ENCODE results near the gene PCDHGA2.
"Not testable (repeated sequence)": the region's sequence is repeated elsewhere in the genome, so short reads cannot be mapped to it uniquely, and the experiment has no call there.

The PCDHGA2 gene

DNA sequence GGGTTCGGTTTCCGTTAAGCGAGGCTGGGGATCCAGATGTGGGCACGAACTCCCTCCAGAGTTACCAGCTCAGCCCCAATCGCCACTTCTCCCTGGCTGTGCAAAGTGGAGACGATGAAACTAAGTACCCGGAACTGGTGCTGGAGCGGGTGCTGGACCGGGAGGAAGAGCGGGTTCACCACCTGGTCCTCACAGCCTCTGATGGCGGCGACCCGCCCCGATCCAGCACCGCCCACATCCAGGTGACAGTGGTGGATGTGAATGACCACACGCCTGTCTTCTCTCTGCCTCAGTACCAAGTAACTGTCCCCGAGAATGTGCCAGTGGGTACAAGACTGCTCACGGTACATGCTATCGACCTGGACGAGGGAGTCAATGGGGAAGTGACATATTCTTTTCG lies 44.8 kb downstream of the PCDHGA2 start:
- no peak for DNase-seq

- DNase-seq = no peak
Measured at GRCh38 chr5:141384471-141385267, 46.1 kb downstream of the PCDHGA2 start.

DNA sequence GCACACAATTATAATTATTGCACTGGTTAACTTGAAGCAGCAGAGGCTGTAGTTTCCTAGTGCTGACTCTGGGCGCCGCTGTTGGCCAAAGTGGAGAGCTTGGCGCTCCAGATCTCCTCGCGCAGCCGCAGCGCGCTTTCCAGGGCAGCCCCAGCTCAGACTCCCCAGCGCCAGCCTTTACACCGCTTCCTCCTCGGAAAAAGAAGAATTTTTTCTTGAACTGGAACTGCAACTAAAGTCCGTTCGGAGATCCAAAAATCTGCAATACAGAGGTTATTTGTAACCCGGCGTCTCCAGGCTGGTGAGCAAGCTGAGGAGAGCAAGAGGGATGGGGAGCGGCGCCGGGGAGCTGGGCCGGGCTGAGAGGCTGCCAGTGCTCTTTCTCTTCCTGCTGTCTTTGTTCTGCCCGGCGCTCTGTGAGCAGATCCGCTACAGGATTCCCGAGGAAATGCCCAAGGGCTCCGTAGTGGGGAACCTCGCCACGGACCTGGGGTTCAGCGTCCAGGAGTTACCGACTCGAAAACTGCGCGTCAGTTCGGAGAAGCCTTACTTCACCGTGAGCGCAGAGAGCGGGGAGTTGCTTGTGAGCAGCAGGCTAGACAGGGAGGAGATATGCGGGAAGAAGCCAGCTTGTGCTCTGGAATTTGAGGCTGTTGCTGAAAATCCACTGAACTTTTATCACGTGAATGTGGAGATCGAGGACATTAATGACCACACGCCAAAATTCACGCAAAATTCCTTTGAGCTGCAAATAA lies 49.2 kb downstream of the PCDHGA2 start, which contains the start of gene PCDHGB4:
Gene PCDHGB4, plus strand, starts transcription at position 142 of the 755 bp plus-strand sequence. Its CDS starts 187 bp downstream, at position 329.
- DNase-seq = not testable (repeated sequence)

DNA sequence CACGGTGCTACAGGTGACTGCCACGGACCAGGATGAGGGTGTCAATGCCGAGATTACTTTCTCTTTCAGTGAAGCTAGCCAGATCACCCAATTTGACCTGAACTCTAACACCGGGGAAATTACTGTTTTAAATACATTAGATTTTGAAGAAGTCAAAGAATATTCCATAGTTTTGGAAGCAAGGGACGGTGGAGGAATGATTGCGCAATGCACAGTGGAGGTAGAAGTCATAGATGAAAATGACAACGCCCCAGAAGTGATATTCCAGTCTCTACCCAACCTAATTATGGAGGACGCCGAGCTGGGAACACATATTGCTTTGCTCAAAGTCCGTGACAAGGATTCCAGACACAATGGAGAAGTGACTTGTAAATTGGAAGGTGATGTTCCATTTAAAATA lies 50.1 kb downstream of the PCDHGA2 start:
- DNase-seq = no peak

- no peak for DNase-seq
Measured at GRCh38 chr5:141389153-141390042, 50.8 kb downstream of the PCDHGA2 start.

DNA sequence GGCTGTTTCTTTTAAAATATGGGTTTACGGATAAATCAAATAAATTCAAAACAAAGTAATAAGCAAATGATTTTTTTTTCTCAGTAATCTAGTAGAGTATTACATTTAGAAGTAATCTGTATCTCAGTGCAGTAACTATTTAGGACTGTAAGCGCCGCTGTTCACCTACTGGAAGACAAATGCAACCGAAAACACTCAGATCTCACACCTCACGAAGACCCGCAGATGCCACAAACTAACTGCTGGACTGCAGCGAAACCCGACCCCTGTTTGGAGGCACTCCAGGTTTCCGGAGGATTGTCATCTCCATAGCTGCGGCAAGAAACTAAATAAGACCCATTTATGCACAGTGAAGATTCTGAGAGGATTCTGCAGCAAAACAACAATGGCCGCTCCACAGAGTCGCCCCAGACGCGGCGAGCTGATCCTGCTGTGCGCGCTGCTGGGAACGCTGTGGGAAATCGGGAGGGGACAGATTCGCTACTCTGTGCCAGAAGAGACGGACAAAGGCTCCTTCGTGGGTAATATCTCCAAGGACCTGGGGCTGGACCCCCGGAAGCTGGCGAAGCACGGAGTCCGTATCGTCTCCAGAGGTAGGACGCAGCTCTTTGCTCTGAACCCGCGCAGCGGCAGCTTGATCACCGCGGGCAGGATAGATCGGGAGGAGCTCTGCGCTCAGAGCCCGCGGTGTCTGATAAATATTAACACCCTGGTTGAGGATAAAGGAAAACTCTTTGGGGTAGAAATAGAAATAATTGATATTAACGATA lies 54.1 kb downstream of the PCDHGA2 start, which contains the start of gene PCDHGA8:
Gene PCDHGA8, plus strand, starts transcription at position 205 of the 770 bp plus-strand sequence. Its CDS starts 181 bp downstream, at position 386.
- no peak for DNase-seq
